Measurements from ENCODE around the gene FZD7.

GRCh38 chr2:202002381-202002780, 31.3 kb upstream of the FZD7 start:
- TF ChIP-seq CTCF (IDR thresholded peaks at IDR 0.05), result no peak
- TF ChIP-seq POLR2A (IDR thresholded peaks at IDR 0.05), result no peak
- no peak for TF ChIP-seq EP300 (IDR thresholded peaks at IDR 0.05)
